ENCODE measurements around the gene FNBP1L.

DNA sequence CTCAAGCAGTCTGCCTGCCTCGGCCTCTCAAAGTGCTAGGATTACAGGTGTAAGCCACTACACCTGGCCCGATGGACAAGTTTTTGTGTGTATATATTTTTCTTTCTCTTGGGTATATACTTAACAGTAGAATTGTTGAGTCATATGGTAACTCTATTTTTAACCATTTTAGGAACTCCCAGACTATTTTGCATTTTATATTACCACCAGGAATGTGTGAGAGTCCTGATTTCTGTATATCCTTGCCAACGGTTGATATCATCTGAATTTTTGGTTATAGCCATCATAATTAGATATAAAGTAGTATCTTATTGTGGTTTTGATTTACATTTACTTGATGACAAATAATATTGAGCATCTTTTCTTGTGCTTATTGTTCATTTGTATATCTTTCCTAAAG, 20.7 kb downstream of the FNBP1L start:
- TF ChIP-seq, protein P1, sequence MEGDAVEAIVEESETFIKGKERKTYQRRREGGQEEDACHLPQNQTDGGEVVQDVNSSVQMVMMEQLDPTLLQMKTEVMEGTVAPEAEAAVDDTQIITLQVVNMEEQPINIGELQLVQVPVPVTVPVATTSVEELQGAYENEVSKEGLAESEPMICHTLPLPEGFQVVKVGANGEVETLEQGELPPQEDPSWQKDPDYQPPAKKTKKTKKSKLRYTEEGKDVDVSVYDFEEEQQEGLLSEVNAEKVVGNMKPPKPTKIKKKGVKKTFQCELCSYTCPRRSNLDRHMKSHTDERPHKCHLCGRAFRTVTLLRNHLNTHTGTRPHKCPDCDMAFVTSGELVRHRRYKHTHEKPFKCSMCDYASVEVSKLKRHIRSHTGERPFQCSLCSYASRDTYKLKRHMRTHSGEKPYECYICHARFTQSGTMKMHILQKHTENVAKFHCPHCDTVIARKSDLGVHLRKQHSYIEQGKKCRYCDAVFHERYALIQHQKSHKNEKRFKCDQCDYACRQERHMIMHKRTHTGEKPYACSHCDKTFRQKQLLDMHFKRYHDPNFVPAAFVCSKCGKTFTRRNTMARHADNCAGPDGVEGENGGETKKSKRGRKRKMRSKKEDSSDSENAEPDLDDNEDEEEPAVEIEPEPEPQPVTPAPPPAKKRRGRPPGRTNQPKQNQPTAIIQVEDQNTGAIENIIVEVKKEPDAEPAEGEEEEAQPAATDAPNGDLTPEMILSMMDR (conservative IDR thresholded peaks at IDR 0.05) = no peak
- no peak for TF ChIP-seq ZFX (IDR thresholded peaks at IDR 0.05)

Data from C4-2B (cell line).